ENCODE results near the gene UNC13C. TPM values are rescaled to one million over a fixed set of nuclear protein-coding genes. Genes with fewer than 3 reads are reported as not detected.

Gene UNC13C
- total RNA-seq, 1 donor from 2014 or later, result not detected

DNA sequence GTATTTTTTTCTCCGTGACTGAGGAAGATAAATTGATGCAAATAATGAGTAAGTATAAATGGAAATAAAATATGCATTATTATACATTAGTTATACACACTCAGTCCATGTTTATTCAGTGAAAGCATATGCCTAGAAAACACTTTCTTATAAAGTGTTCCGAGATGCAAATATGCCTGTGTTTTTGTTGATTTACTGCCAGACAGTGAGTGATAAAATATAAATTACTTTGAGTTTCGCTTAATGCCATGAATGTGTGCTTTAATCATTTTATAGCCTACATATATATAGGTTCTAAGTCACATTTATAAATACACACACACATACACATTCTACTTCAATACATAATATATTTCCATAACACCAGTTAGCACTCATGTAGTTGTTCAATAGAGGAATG, 569.2 kb downstream of the UNC13C start:
- Mint-ChIP-seq H3K27me3 (ENCODE audit: unreplicated experiment) (no peaks in the 10 kb centered on the region), H3K4me1 (ENCODE audit: unreplicated experiment) (no peaks in the 10 kb centered on the region), H3K36me3 (ENCODE audit: unreplicated experiment) (no peaks in the 10 kb centered on the region), H3K27ac (ENCODE audit: unreplicated experiment) (no peak overlapping the region), H3K4me3 (ENCODE audit: unreplicated experiment) (no peak overlapping the region), H3K9me3 (ENCODE audit: unreplicated experiment) (peaks cover 8% of the 10 kb centered on the region)
- DNase-seq (ENCODE audit: extremely low spot score, unreplicated experiment), result no peak
- TF ChIP-seq, protein P1, sequence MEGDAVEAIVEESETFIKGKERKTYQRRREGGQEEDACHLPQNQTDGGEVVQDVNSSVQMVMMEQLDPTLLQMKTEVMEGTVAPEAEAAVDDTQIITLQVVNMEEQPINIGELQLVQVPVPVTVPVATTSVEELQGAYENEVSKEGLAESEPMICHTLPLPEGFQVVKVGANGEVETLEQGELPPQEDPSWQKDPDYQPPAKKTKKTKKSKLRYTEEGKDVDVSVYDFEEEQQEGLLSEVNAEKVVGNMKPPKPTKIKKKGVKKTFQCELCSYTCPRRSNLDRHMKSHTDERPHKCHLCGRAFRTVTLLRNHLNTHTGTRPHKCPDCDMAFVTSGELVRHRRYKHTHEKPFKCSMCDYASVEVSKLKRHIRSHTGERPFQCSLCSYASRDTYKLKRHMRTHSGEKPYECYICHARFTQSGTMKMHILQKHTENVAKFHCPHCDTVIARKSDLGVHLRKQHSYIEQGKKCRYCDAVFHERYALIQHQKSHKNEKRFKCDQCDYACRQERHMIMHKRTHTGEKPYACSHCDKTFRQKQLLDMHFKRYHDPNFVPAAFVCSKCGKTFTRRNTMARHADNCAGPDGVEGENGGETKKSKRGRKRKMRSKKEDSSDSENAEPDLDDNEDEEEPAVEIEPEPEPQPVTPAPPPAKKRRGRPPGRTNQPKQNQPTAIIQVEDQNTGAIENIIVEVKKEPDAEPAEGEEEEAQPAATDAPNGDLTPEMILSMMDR (IDR thresholded peaks at IDR 0.05), result no peak

DNA sequence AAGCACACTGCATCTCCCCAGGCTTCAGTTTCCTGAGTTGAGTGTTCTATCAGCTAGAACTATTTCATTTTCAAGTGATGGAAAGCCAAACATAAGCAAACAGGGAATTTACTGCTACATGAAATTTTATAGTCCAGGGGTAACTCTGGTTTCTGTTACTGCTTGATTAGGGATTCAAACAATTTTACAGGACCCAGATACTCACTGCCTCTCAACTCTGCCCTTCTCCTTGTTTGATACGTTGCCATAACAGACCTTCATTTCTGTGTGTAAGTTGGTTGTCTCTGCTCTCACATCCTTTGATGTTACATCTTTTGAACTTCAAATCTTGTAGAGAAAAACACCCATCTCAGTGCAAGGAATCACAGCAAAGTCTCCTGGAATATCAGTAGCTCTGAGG, 572.7 kb downstream of the UNC13C start:
- H3K4me1 Mint-ChIP-seq (ENCODE audit: unreplicated experiment), result no peaks in the 10 kb centered on the region
- no peaks in the 10 kb centered on the region for H3K27me3 Mint-ChIP-seq (ENCODE audit: unreplicated experiment)
- H3K27ac Mint-ChIP-seq (ENCODE audit: unreplicated experiment), result no peak overlapping the region
- TF ChIP-seq, protein P1 (IDR thresholded peaks at IDR 0.05), result no peak
- no peaks in the 10 kb centered on the region for H3K9me3 Mint-ChIP-seq (ENCODE audit: unreplicated experiment)
- H3K36me3 Mint-ChIP-seq (ENCODE audit: unreplicated experiment), result no peaks in the 10 kb centered on the region
- DNase-seq (ENCODE audit: extremely low spot score, unreplicated experiment), result no peak
- no peak overlapping the region for H3K4me3 Mint-ChIP-seq (ENCODE audit: unreplicated experiment)

GRCh38 chr15:54556231-54556630, 578.0 kb downstream of the UNC13C start:
- H3K27ac Mint-ChIP-seq (ENCODE audit: unreplicated experiment), result no peak overlapping the region
- no peak overlapping the region for H3K4me3 Mint-ChIP-seq (ENCODE audit: unreplicated experiment)
- no peaks in the 10 kb centered on the region for H3K27me3 Mint-ChIP-seq (ENCODE audit: unreplicated experiment)
- no peak for DNase-seq (ENCODE audit: extremely low spot score, unreplicated experiment)
- TF ChIP-seq, protein P1 (IDR thresholded peaks at IDR 0.05), result no peak
- peaks cover 9% of the 10 kb centered on the region for H3K9me3 Mint-ChIP-seq (ENCODE audit: unreplicated experiment)
- H3K36me3 Mint-ChIP-seq (ENCODE audit: unreplicated experiment), result no peaks in the 10 kb centered on the region
- no peaks in the 10 kb centered on the region for H3K4me1 Mint-ChIP-seq (ENCODE audit: unreplicated experiment)

- H3K27ac Mint-ChIP-seq (ENCODE audit: unreplicated experiment), result no peak overlapping the region
- peaks cover 9% of the 10 kb centered on the region for H3K9me3 Mint-ChIP-seq (ENCODE audit: unreplicated experiment)
- no peak for DNase-seq (ENCODE audit: extremely low spot score, unreplicated experiment)
- no peaks in the 10 kb centered on the region for H3K36me3 Mint-ChIP-seq (ENCODE audit: unreplicated experiment)
- no peaks in the 10 kb centered on the region for H3K27me3 Mint-ChIP-seq (ENCODE audit: unreplicated experiment)
- TF ChIP-seq, protein P1 (IDR thresholded peaks at IDR 0.05), result no peak
- no peak overlapping the region for H3K4me3 Mint-ChIP-seq (ENCODE audit: unreplicated experiment)
- no peaks in the 10 kb centered on the region for H3K4me1 Mint-ChIP-seq (ENCODE audit: unreplicated experiment)
Measured at GRCh38 chr15:54559405-54560069, 581.3 kb downstream of the UNC13C start.

DNA sequence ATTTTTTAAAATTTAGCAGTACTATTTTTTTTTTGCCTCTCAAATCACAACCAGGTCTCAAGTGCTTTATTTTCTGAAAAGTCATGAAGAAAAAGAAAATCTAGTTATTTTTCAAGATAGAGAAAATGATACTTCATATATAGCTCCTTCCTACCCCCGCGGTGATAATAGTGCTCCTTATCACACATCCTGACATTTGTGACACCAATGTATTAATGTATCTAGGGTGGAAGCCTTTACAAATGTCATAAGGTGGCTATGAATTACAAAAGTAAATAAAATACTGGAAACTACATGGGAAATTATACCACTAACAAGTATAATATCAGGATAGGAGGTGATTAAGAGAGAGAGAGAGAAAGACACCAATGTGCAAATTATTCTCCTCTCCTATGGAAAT, 582.2 kb downstream of the UNC13C start:
- Mint-ChIP-seq H3K4me1 (ENCODE audit: unreplicated experiment) (no peaks in the 10 kb centered on the region), H3K4me3 (ENCODE audit: unreplicated experiment) (no peak overlapping the region), H3K36me3 (ENCODE audit: unreplicated experiment) (no peaks in the 10 kb centered on the region), H3K9me3 (ENCODE audit: unreplicated experiment) (peaks cover 9% of the 10 kb centered on the region), H3K27ac (ENCODE audit: unreplicated experiment) (no peak overlapping the region), H3K27me3 (ENCODE audit: unreplicated experiment) (no peaks in the 10 kb centered on the region)
- TF ChIP-seq, protein P1 (IDR thresholded peaks at IDR 0.05), result no peak
- no peak for DNase-seq (ENCODE audit: extremely low spot score, unreplicated experiment)

Data from osteocyte (in vitro differentiated cells).